Keratinocyte (primary cell): ENCODE measurements around the gene B3GAT1. TPM values are rescaled to one million over a fixed set of nuclear protein-coding genes. Genes with fewer than 3 reads are reported as not detected.
A peak's percentile ranks its signal among the peaks of the same experiment; 100 is the strongest.

ENCODE experiments used
- DNase-seq: peaks from one replicate; pipeline ENCODE4 v3.0.0-alpha.2; 2011; ENCODE audit warnings: low read depth, missing footprints, low spot score
- FAIRE-seq: peaks from 2 replicates; lab custom pipeline; 2011; peaks lifted over from hg19 to GRCh38; lab: Jason Lieb, UNC
- H2AFZ ChIP-seq: 2 replicates; pipeline ENCODE4 v1.6.0; 2012; ENCODE audit warnings: low read length, control low read depth, inconsistent platforms; ENCODE audit not compliant: control insufficient read depth
- H3K27ac ChIP-seq: 2 replicates; pipeline ENCODE4 v1.5.1; 2011; ENCODE audit warnings: low read length; ENCODE audit not compliant: control insufficient read depth, insufficient read depth
- H3K27me3 ChIP-seq: 3 replicates; pipeline ENCODE4 v1.6.0; 2011; ENCODE audit warnings: low read length; ENCODE audit not compliant: control insufficient read depth, insufficient read depth; ENCODE audit errors: extremely low read depth
- H3K36me3 ChIP-seq, 2 experiments: 2 replicates in 1 of 2; 3 replicates in 1 of 2; pipeline ENCODE4 v1.5.1; 2011; ENCODE audit warnings: low read length in 2 of 2, mild to moderate bottlenecking in 1 of 2; ENCODE audit not compliant: control insufficient read depth in 2 of 2, insufficient read depth in 2 of 2; ENCODE audit errors: extremely low read depth in 1 of 2
- H3K4me1 ChIP-seq: 3 replicates; pipeline ENCODE4 v1.5.1; 2011; ENCODE audit warnings: low read length; ENCODE audit not compliant: control insufficient read depth, insufficient read depth; ENCODE audit errors: extremely low read depth
- H3K4me2 ChIP-seq: 3 replicates; pipeline ENCODE4 v1.6.0; 2011; ENCODE audit warnings: low read depth, low read length; ENCODE audit not compliant: control insufficient read depth, insufficient read depth; ENCODE audit errors: extremely low read depth
- H3K4me3 ChIP-seq, 3 experiments: fragments of 200-600 bp in 1 of 3; sonication (generic) in 1 of 3; 2 replicates in 2 of 3; 3 replicates in 1 of 3; pipeline ENCODE4 v1.5.1; 2011 to 2016; ENCODE audit warnings: low read length in 3 of 3, mild to moderate bottlenecking in 3 of 3, control low read depth in 2 of 3, inconsistent platforms in 1 of 3, low read depth in 1 of 3, mixed read lengths in 1 of 3, mixed run types in 1 of 3, moderate library complexity in 1 of 3; ENCODE audit not compliant: control insufficient read depth in 2 of 3, insufficient read depth in 2 of 3; ENCODE audit errors: extremely low read depth in 1 of 3
- H3K79me2 ChIP-seq: 2 replicates; pipeline ENCODE4 v1.6.0; 2012; ENCODE audit warnings: low read length; ENCODE audit not compliant: control insufficient read depth, insufficient read depth
- H3K9ac ChIP-seq: 3 replicates; pipeline ENCODE4 v1.6.0; 2011; ENCODE audit warnings: low read length; ENCODE audit not compliant: control insufficient read depth, insufficient read depth; ENCODE audit errors: extremely low read depth
- H3K9me1 ChIP-seq: 3 replicates; pipeline ENCODE4 v1.6.0; 2011; ENCODE audit warnings: low read length; ENCODE audit not compliant: control insufficient read depth, insufficient read depth; ENCODE audit errors: extremely low read depth
- H3K9me3 ChIP-seq: 2 replicates; pipeline ENCODE4 v1.5.1; 2012; ENCODE audit warnings: low read depth, low read length; ENCODE audit not compliant: control insufficient read depth
- H4K20me1 ChIP-seq: 3 replicates; pipeline ENCODE4 v1.6.0; 2011; ENCODE audit warnings: low read length; ENCODE audit not compliant: control insufficient read depth, insufficient read depth; ENCODE audit errors: extremely low read depth
- EZH2 ChIP-seq: IDR thresholded peaks from one replicate; pipeline ENCODE4 v1.6.1; 2012; ENCODE audit warnings: inconsistent platforms, mild to moderate bottlenecking, low read length, moderate library complexity
- dilution Hi-C: fragments of 300-500 bp; cut with MboI; formaldehyde crosslinking; loops from one replicate; pipeline ENCODE4 v1.7.0; 2020; ENCODE audit warnings: low sequenced_read_pairs; ENCODE audit not compliant: extremely low pct_ligation_motif_present
- polyA plus RNA-seq, 5 experiments: library from polyadenylated mRNA; depleted of rRNA in 3 of 5; stranded (reverse) in 3 of 5; stranded (forward) in 1 of 5; unstranded in 1 of 5; fragments of >200 nt; gene quantifications; 1 replicate in 1 of 5; 2 replicates in 3 of 5; 3 replicates in 1 of 5; pipeline versions ENCODE4 v1.2.1 to v1.2.3, GENCODE V29; 2011 to 2012; ENCODE audit warnings: missing spikeins in 2 of 5, low read depth in 1 of 5, low replicate concordance in 1 of 5
- TF ChIP-seq, protein P1 (sequence below), 3 experiments: IDR thresholded peaks in 1 of 3; conservative IDR thresholded peaks in 1 of 3; optimal IDR thresholded peaks in 1 of 3; 2 replicates in 2 of 3; 3 replicates in 1 of 3; pipeline versions ENCODE3 to v1.5.1; 2011; ENCODE audit warnings: low read length in 3 of 3, mild to moderate bottlenecking in 3 of 3, moderate library complexity in 2 of 3, control low read depth in 1 of 3, inconsistent platforms in 1 of 3; ENCODE audit not compliant: insufficient read depth in 2 of 3; ENCODE audit errors: extremely low read depth in 1 of 3

The B3GAT1 gene
- polyA plus RNA-seq, 1 donor (not counting 4 experiments of a cell fraction or from before 2014, with no cell fraction given), result 0.04 TPM

- dilution Hi-C loops, result no loop called here
- TF ChIP-seq EZH2, result no peak
- TF ChIP-seq, protein P1, sequence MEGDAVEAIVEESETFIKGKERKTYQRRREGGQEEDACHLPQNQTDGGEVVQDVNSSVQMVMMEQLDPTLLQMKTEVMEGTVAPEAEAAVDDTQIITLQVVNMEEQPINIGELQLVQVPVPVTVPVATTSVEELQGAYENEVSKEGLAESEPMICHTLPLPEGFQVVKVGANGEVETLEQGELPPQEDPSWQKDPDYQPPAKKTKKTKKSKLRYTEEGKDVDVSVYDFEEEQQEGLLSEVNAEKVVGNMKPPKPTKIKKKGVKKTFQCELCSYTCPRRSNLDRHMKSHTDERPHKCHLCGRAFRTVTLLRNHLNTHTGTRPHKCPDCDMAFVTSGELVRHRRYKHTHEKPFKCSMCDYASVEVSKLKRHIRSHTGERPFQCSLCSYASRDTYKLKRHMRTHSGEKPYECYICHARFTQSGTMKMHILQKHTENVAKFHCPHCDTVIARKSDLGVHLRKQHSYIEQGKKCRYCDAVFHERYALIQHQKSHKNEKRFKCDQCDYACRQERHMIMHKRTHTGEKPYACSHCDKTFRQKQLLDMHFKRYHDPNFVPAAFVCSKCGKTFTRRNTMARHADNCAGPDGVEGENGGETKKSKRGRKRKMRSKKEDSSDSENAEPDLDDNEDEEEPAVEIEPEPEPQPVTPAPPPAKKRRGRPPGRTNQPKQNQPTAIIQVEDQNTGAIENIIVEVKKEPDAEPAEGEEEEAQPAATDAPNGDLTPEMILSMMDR (optimal IDR thresholded peaks at IDR 0.05 in 1 of 3, IDR thresholded peaks at IDR 0.05 in 1 of 3, conservative IDR thresholded peaks at IDR 0.05 in 1 of 3; ENCODE audit: extremely low read depth in 1 of 3, insufficient read depth in 2 of 3, low read length in 3 of 3), result no peak
- Histone ChIP-seq H2AFZ (peak overlapping the region; percentile 22), H3K36me3 (no peaks in the 10 kb centered on the region), H3K4me1 (peaks cover 9% of the 10 kb centered on the region), H3K27me3 (peaks cover 34% of the 10 kb centered on the region), H3K27ac (no peak overlapping the region), H3K4me3 (no peak overlapping the region), H3K9me1 (no peaks in the 10 kb centered on the region), H3K79me2 (no peaks in the 10 kb centered on the region), H3K4me2 (no peak overlapping the region), H4K20me1 (no peaks in the 10 kb centered on the region), H3K9ac (no peak overlapping the region), H3K9me3 (no peaks in the 10 kb centered on the region)
- DNase-seq (no peak), FAIRE-seq (peak; percentile 51)
These were observed 5.5 kb downstream of the B3GAT1 start for GRCh38 chr11:134406264-134407185.

DNA sequence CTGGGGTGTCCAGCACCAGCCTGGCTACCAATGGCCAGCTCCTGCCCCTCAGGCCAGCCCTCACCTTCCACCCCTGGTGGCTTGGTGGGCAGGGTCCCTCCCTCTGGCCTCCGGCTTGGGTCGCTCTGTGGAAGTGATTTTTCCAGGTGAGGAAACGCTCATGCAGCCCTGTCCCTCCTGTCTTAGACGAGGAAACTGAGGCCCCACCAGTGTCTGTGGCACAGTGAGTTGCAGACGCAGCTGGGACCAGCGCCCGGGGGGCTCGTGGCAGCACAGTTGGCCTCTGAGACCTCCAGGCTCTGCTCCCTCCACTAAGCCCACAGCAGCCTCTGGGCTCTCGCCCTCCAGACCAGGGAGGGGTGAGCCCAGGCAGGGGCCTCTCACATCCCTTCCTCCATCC is 6.2 kb downstream of the B3GAT1 start:
- H3K4me1 ChIP-seq, result peaks cover 9% of the 10 kb centered on the region
- no peaks in the 10 kb centered on the region for H3K9me3 ChIP-seq
- no peaks in the 10 kb centered on the region for H3K36me3 ChIP-seq
- H4K20me1 ChIP-seq, result no peaks in the 10 kb centered on the region
- FAIRE-seq (no peak), DNase-seq (no peak)
- no peak overlapping the region for H3K4me3 ChIP-seq
- dilution Hi-C loops, result no loop called here
- no peak overlapping the region for H3K27ac ChIP-seq
- peak overlapping the region; percentile 22 for H2AFZ ChIP-seq
- H3K9me1 ChIP-seq, result no peaks in the 10 kb centered on the region
- H3K9ac ChIP-seq, result no peak overlapping the region
- H3K27me3 ChIP-seq, result peaks cover 27% of the 10 kb centered on the region
- no peak for TF ChIP-seq EZH2
- TF ChIP-seq, protein P1 (optimal IDR thresholded peaks at IDR 0.05 in 1 of 3, IDR thresholded peaks at IDR 0.05 in 1 of 3, conservative IDR thresholded peaks at IDR 0.05 in 1 of 3; ENCODE audit: extremely low read depth in 1 of 3, insufficient read depth in 2 of 3, low read length in 3 of 3), result no peak
- no peaks in the 10 kb centered on the region for H3K79me2 ChIP-seq
- H3K4me2 ChIP-seq, result no peak overlapping the region
